Suprapubic skin (tissue), 4 donors: Measurements from ENCODE around the gene CTNND2.

Source experiments
- CTCF ChIP-seq, 2 donors: fragments of 200-600 bp in 1 of 2; fragments of 450-650 bp in 1 of 2; sonication (generic) in 1 of 2; IDR thresholded peaks; one replicate each; pipeline ENCODE4 v1.5.1; 2016 to 2019; ENCODE audit warnings: antibody characterized with exemption in 2 of 2, mild to moderate bottlenecking in 1 of 2, moderate library complexity in 1 of 2
- EP300 ChIP-seq: sonication (generic); formaldehyde crosslinking; IDR thresholded peaks from one replicate; pipeline ENCODE4 v1.6.1; 2017; ENCODE audit warnings: antibody characterized with exemption
- POLR2A ChIP-seq, 2 donors: fragments of 450-650 bp; IDR thresholded peaks; one replicate each; pipeline ENCODE4 v1.6.1; 2017; ENCODE audit warnings: antibody characterized with exemption in 2 of 2, mild to moderate bottlenecking in 2 of 2, moderate library complexity in 2 of 2
- POLR2AphosphoS5 ChIP-seq, 3 donors: sonication (generic); formaldehyde crosslinking; IDR thresholded peaks; one replicate each; pipeline ENCODE4 v1.6.1; 2017; ENCODE audit warnings: antibody characterized with exemption in 3 of 3

GRCh38 chr5:11258001-11258400, 646.2 kb downstream of the CTNND2 start:
- TF ChIP-seq CTCF (IDR thresholded peaks at IDR 0.05): no peak
- TF ChIP-seq EP300: no peak
- no peak for TF ChIP-seq POLR2AphosphoS5 (IDR thresholded peaks at IDR 0.05)
- TF ChIP-seq POLR2A (IDR thresholded peaks at IDR 0.05): no peak
